CD4-positive, alpha-beta memory T cell (primary cell): ENCODE measurements around the gene MVB12A. TPM values are rescaled to one million over a fixed set of nuclear protein-coding genes. Genes with fewer than 3 reads are reported as not detected.

Experiments
- CTCF ChIA-PET: fragments of 350-600 bp; sonication (Branson Sonifier 250); formaldehyde crosslinking; loops from one replicate; lab custom pipeline; 2021; ENCODE audit warnings: inconsistent platforms; ENCODE audit not compliant: partially characterized antibody; lab: Charles Lee
- POLR2A ChIA-PET: fragments of 350-600 bp; sonication (Branson Sonifier 250); formaldehyde crosslinking; loops from one replicate; lab custom pipeline; 2021; ENCODE audit not compliant: partially characterized antibody; lab: Charles Lee
- DNase-seq, 5 donors: peaks; one replicate each; pipeline versions ENCODE4 v3.0.0 to v3.0.0-alpha.2; 2020 to 2022; ENCODE audit warnings: mixed read lengths in 1 of 5
- H3K27ac ChIP-seq: one replicate; pipeline ENCODE4 v1.7.0; 2013; ENCODE audit warnings: low read depth, low read length
- H3K27me3 ChIP-seq: 2 replicates; pipeline ENCODE4 v1.7.0; 2013; ENCODE audit warnings: mild to moderate bottlenecking, low read length, moderate library complexity; ENCODE audit not compliant: insufficient read depth
- H3K36me3 ChIP-seq: 2 replicates; pipeline ENCODE4 v1.7.0; 2013; ENCODE audit warnings: mild to moderate bottlenecking, low read length, moderate library complexity; ENCODE audit not compliant: insufficient read depth
- H3K4me1 ChIP-seq: 2 replicates; pipeline ENCODE4 v1.7.0; 2013; ENCODE audit warnings: mild to moderate bottlenecking, low read length, moderate library complexity; ENCODE audit not compliant: insufficient read depth
- H3K4me3 ChIP-seq, 2 donors: one replicate each; pipeline ENCODE4 v1.7.0; 2013; ENCODE audit warnings: low read length in 2 of 2, mild to moderate bottlenecking in 1 of 2
- H3K9me3 ChIP-seq, 2 donors: one replicate each; pipeline ENCODE4 v1.7.0; 2013; ENCODE audit warnings: low read length in 2 of 2, control low read depth in 1 of 2; ENCODE audit not compliant: control insufficient read depth in 1 of 2
- H3K27ac Mint-ChIP-seq, 7 donors: one replicate each; pipeline ENCODE4 v1.8.0; 2020 to 2021; ENCODE audit warnings: mixed read lengths in 7 of 7, mild to moderate bottlenecking in 6 of 7, inconsistent platforms in 3 of 7, moderate library complexity in 3 of 7
- H3K27me3 Mint-ChIP-seq, 2 donors: one replicate each; pipeline ENCODE4 v1.8.0; 2020 to 2021; ENCODE audit warnings: mixed read lengths in 2 of 2
- H3K36me3 Mint-ChIP-seq, 2 donors: one replicate each; pipeline ENCODE4 v1.8.0; 2020 to 2021; ENCODE audit warnings: mixed read lengths in 2 of 2, inconsistent platforms in 1 of 2, mild to moderate bottlenecking in 1 of 2
- H3K4me1 Mint-ChIP-seq, 4 donors: one replicate each; pipeline ENCODE4 v1.8.0; 2020 to 2021; ENCODE audit warnings: mixed read lengths in 4 of 4, mild to moderate bottlenecking in 1 of 4
- H3K4me3 Mint-ChIP-seq, 8 donors: one replicate each; pipeline ENCODE4 v1.8.0; 2020 to 2021; ENCODE audit warnings: mixed read lengths in 8 of 8, mild to moderate bottlenecking in 7 of 8, moderate library complexity in 6 of 8, inconsistent platforms in 3 of 8
- H3K9me3 Mint-ChIP-seq, 8 donors: one replicate each; pipeline ENCODE4 v1.8.0; 2020 to 2021; ENCODE audit warnings: mixed read lengths in 8 of 8, mild to moderate bottlenecking in 5 of 8, inconsistent platforms in 3 of 8, moderate library complexity in 1 of 8
- intact Hi-C: fragments of 100-400 bp; cut with micrococcal nuclease; formaldehyde crosslinking; loops from one replicate; pipeline ENCODE4 v1.15.1; 2023
- polyA plus RNA-seq, 2 donors: library from polyadenylated mRNA; unstranded; fragments of 300-500 nt; fragmentation: Illumina TruSeq; gene quantifications; one replicate each; pipeline ENCODE4 v1.2.3, GENCODE V29; 2021
- total RNA-seq, 2 experiments: library from RNA; stranded (reverse); gene quantifications; one replicate each; pipeline ENCODE4 v1.2.3, GENCODE V29; 2021

Gene MVB12A
- total and polyA plus RNA-seq, 4 experiments from 2014 or later, result 29.5 to 38.0 (median 34.0) TPM

GRCh38 chr19:17393914-17394313 lies 25.9 kb upstream of the MVB12A start, which contains the start of gene CCDC194:
Gene CCDC194 (minus strand): TSS chr19:17394196. CDS start chr19:17394158, 38 bp downstream.
- H3K4me1 Mint-ChIP-seq, result peaks cover 12 to 24% (median 19%) of the 10 kb centered on the region in 4 donors
- ChIA-PET POLR2A (interaction anchor here (0.6 to 1.3 kb wide), 3 partner anchors 25 to 104 kb away, joined by 4 to 5 read pairs (median 4); partner anchors contain the start of gene MVB12A), CTCF (interaction anchor here (1.0 to 4.8 kb wide), 12 partner anchors 8 to 181 kb away, joined by 3 to 50 read pairs (median 4); partner anchors contain the start of genes BST2, MVB12A, NXNL1 and TMEM221)
- H3K4me3 Mint-ChIP-seq, result peak within 1 kb of the TSS in 3 of 8 donors; percentile 2 to 52 (median 48)
- H3K36me3 Mint-ChIP-seq, result peaks cover 0 to 4% of the 10 kb centered on the region in 2 donors
- no peaks in the 10 kb centered on the region for H3K9me3 ChIP-seq
- H3K27ac Mint-ChIP-seq, result peak within 1 kb of the TSS in 5 of 7 donors; percentile 6 to 73 (median 32)
- H3K9me3 Mint-ChIP-seq, result peaks cover 0 to 2% (median 0%) of the 10 kb centered on the region in 8 donors
- H3K36me3 ChIP-seq, result no peaks in the 10 kb centered on the region
- H3K27me3 Mint-ChIP-seq, result no peaks in the 10 kb centered on the region
- no peak for DNase-seq
- H3K4me1 ChIP-seq, result peaks cover 27% of the 10 kb centered on the region
- peak within 1 kb of the TSS; percentile 21 for H3K27ac ChIP-seq
- intact Hi-C loops, result loop anchor here (5.0 kb wide), 1 partner anchor 327 kb away; no protein-coding TSS in a partner anchor
- no peak within 1 kb of the TSS for H3K4me3 ChIP-seq
- no peaks in the 10 kb centered on the region for H3K27me3 ChIP-seq

GRCh38 chr19:17394891-17395415 lies 24.9 kb upstream of the MVB12A start:
- Histone ChIP-seq H3K9me3 (no peaks in the 10 kb centered on the region), H3K4me1 (peaks cover 27% of the 10 kb centered on the region), H3K4me3 (no peak overlapping the region), H3K27ac (peak overlapping the region; percentile 21), H3K36me3 (no peaks in the 10 kb centered on the region), H3K27me3 (no peaks in the 10 kb centered on the region)
- Mint-ChIP-seq H3K27ac (peak overlapping the region in 6 of 7 donors; percentile 6 to 87 (median 52)), H3K36me3 (peaks cover 0 to 5% of the 10 kb centered on the region in 2 donors), H3K9me3 (peaks cover 0 to 2% (median 0%) of the 10 kb centered on the region in 8 donors), H3K27me3 (no peaks in the 10 kb centered on the region), H3K4me1 (peaks cover 12 to 24% (median 19%) of the 10 kb centered on the region in 4 donors), H3K4me3 (peak overlapping the region in 2 of 8 donors; percentile 40 to 41)
- intact Hi-C loops, result loop anchor here (1.0 to 5.0 kb wide), 4 partner anchors 53 to 328 kb away; partner anchors contain the start of gene TMEM221
- CTCF ChIA-PET, result interaction anchor here (1.2 to 4.8 kb wide), 10 partner anchors 9 to 102 kb away, joined by 3 to 50 read pairs (median 8); partner anchors contain the start of genes BST2, MVB12A, NXNL1 and TMEM221
- POLR2A ChIA-PET, result interaction anchor here (0.8 to 2.1 kb wide), 5 partner anchors 9 to 70 kb away, joined by 4 to 15 read pairs (median 5); partner anchors contain the start of genes BST2 and MVB12A
- peak; percentile 24 to 53 (median 46) for DNase-seq

GRCh38 chr19:17398902-17399527 lies 20.8 kb upstream of the MVB12A start:
- Histone ChIP-seq H3K4me1 (peaks cover 20% of the 10 kb centered on the region), H3K4me3 (no peak overlapping the region), H3K9me3 (no peaks in the 10 kb centered on the region), H3K27ac (no peak overlapping the region), H3K36me3 (peaks cover 8% of the 10 kb centered on the region), H3K27me3 (no peaks in the 10 kb centered on the region)
- ChIA-PET POLR2A (interaction anchor here (0.8 kb wide), 1 partner anchor 72 kb away, joined by 3 read pairs; no protein-coding TSS in a partner anchor), CTCF (interaction anchor here (1.0 to 3.4 kb wide), 7 partner anchors 9 to 68 kb away, joined by 3 to 15 read pairs (median 5); no protein-coding TSS in a partner anchor)
- Mint-ChIP-seq H3K9me3 (no peaks in the 10 kb centered on the region), H3K27me3 (no peaks in the 10 kb centered on the region), H3K4me1 (peaks cover 9 to 20% (median 14%) of the 10 kb centered on the region in 4 donors), H3K4me3 (no peak overlapping the region), H3K36me3 (peaks cover 3 to 17% of the 10 kb centered on the region in 2 donors), H3K27ac (no peak overlapping the region)
- intact Hi-C loops, result no loop called here
- no peak for DNase-seq

GRCh38 chr19:17401628-17402027 lies 18.2 kb upstream of the MVB12A start:
- POLR2A ChIA-PET, result no interaction called here
- no peaks in the 10 kb centered on the region for H3K9me3 Mint-ChIP-seq

GRCh38 chr19:17402982-17403855 lies 16.6 kb upstream of the MVB12A start:
- peak in 2 of 5 donors; percentile 28 to 48 for DNase-seq
- Mint-ChIP-seq H3K4me1 (peaks cover 20 to 45% (median 29%) of the 10 kb centered on the region in 4 donors), H3K36me3 (peaks cover 3 to 29% of the 10 kb centered on the region in 2 donors), H3K27me3 (no peaks in the 10 kb centered on the region), H3K9me3 (no peaks in the 10 kb centered on the region), H3K27ac (peak overlapping the region in 6 of 7 donors; percentile 75 to 93 (median 90)), H3K4me3 (peak overlapping the region; percentile 94 to 98 (median 94))
- H3K4me3 ChIP-seq, result peak overlapping the region in 1 of 2 donors; percentile 9
- no peaks in the 10 kb centered on the region for H3K27me3 ChIP-seq
- H3K36me3 ChIP-seq, result peaks cover 8% of the 10 kb centered on the region
- H3K9me3 ChIP-seq, result no peaks in the 10 kb centered on the region
- intact Hi-C loops, result no loop called here
- H3K4me1 ChIP-seq, result peaks cover 32% of the 10 kb centered on the region
- ChIA-PET CTCF (interaction anchor here (1.5 to 4.4 kb wide), 2 partner anchors 9 to 11 kb away, joined by 5 to 25 read pairs; partner anchors contain the start of gene CCDC194), POLR2A (interaction anchor here (1.1 to 5.7 kb wide), 4 partner anchors 8 to 136 kb away, joined by 3 to 87 read pairs (median 4); partner anchors contain the start of genes BABAM1 and MVB12A)
- peak overlapping the region; percentile 88 for H3K27ac ChIP-seq

More at GRCh38 chr19:17401628-17402027, 18.2 kb upstream of the MVB12A start:
- H3K4me1 Mint-ChIP-seq, result peaks cover 10 to 32% (median 17%) of the 10 kb centered on the region in 4 donors
- no peak overlapping the region for H3K27ac ChIP-seq
- H3K36me3 Mint-ChIP-seq, result peaks cover 3 to 26% of the 10 kb centered on the region in 2 donors
- H3K4me1 ChIP-seq, result peaks cover 29% of the 10 kb centered on the region
- H3K36me3 ChIP-seq, result peaks cover 8% of the 10 kb centered on the region
- H3K27me3 Mint-ChIP-seq, result no peaks in the 10 kb centered on the region
- peak overlapping the region in 1 of 8 donors; percentile 54 for H3K4me3 Mint-ChIP-seq
- H3K9me3 ChIP-seq, result no peaks in the 10 kb centered on the region
- CTCF ChIA-PET, result interaction anchor here (0.7 kb wide), 1 partner anchor 75 kb away, joined by 3 read pairs; no protein-coding TSS in a partner anchor
- peak overlapping the region in 3 of 7 donors; percentile 27 to 61 (median 32) for H3K27ac Mint-ChIP-seq
- DNase-seq, result no peak
- intact Hi-C loops, result no loop called here
- no peak overlapping the region for H3K4me3 ChIP-seq
- H3K27me3 ChIP-seq, result no peaks in the 10 kb centered on the region

GRCh38 chr19:17404015-17404414 lies 15.8 kb upstream of the MVB12A start:
- intact Hi-C loops, result no loop called here
- no peaks in the 10 kb centered on the region for H3K27me3 ChIP-seq
- Mint-ChIP-seq H3K9me3 (no peaks in the 10 kb centered on the region), H3K27me3 (no peaks in the 10 kb centered on the region), H3K4me3 (peak overlapping the region; percentile 94 to 98 (median 94)), H3K27ac (peak overlapping the region in 6 of 7 donors; percentile 75 to 93 (median 90)), H3K36me3 (peaks cover 3 to 28% of the 10 kb centered on the region in 2 donors), H3K4me1 (peaks cover 20 to 45% (median 29%) of the 10 kb centered on the region in 4 donors)
- no peak for DNase-seq
- H3K27ac ChIP-seq, result peak overlapping the region; percentile 88
- no peaks in the 10 kb centered on the region for H3K9me3 ChIP-seq
- POLR2A ChIA-PET, result interaction anchor here (1.6 to 5.7 kb wide), 3 partner anchors 9 to 137 kb away, joined by 4 to 87 read pairs (median 5); partner anchors contain the start of genes BABAM1 and MVB12A
- peaks cover 8% of the 10 kb centered on the region for H3K36me3 ChIP-seq
- H3K4me1 ChIP-seq, result peaks cover 32% of the 10 kb centered on the region
- H3K4me3 ChIP-seq, result peak overlapping the region; percentile 93 to 98
- CTCF ChIA-PET, result interaction anchor here (1.5 to 4.4 kb wide), 2 partner anchors 9 to 12 kb away, joined by 5 to 25 read pairs; partner anchors contain the start of gene CCDC194
